ENCODE results near the gene SND1. TPM values are rescaled to one million over a fixed set of nuclear protein-coding genes. Genes with fewer than 3 reads are reported as not detected.

The SND1 gene
- polyA plus RNA-seq, 4 donors = 47.2 to 148 (median 92.2) TPM

DNA sequence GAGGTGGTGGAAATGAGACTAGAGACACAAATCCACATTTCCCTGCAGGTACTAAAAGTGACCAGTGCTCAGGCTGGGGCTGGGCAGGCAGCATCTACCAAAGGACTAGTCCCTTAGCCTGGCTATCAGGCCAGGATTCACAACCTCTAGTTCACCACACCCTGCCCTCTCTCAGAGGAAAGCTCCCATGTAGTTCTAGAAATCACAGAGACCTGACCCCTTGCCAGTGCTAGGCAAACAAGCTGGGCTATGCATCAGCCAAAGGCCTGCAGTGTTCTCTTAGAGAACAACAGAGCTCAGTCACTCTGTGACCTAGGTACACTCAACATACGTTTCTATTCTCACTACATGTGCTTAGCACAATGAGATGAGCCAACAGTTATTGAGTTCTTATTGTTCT is 405.9 kb downstream of the SND1 start:
- WGBS, 3 donors = 62 to 81% (median 75%) methylated on average over 1 of the region's 1 CpG
- DNase-seq = no peak
- H3K27me3 ChIP-seq (ENCODE audit: control insufficient read depth in 3 of 3, insufficient read depth in 3 of 3, low read length in 3 of 3) = no peaks in the 10 kb centered on the region
- no peak overlapping the region for H3K4me3 ChIP-seq (ENCODE audit: low read depth in 1 of 3, low read length in 3 of 3)
- no peak for FAIRE-seq
- H3K27ac ChIP-seq (ENCODE audit: low read depth in 1 of 3, low read length in 2 of 3) = no peak overlapping the region
- H3K9me3 ChIP-seq (ENCODE audit: control insufficient read depth in 2 of 2, insufficient read depth in 1 of 2, low read depth in 1 of 2, low read length in 1 of 2) = no peaks in the 10 kb centered on the region
- H3K4me1 ChIP-seq (ENCODE audit: control insufficient read depth in 3 of 3, insufficient read depth in 2 of 3, low read depth in 1 of 3, low read length in 2 of 3) = peaks cover 0 to 4% (median 0%) of the 10 kb centered on the region in 3 donors
- H3K36me3 ChIP-seq (ENCODE audit: control insufficient read depth in 3 of 3, insufficient read depth in 2 of 3, low read depth in 1 of 3, low read length in 3 of 3) = peaks cover 0 to 41% (median 0%) of the 10 kb centered on the region in 3 donors

DNA sequence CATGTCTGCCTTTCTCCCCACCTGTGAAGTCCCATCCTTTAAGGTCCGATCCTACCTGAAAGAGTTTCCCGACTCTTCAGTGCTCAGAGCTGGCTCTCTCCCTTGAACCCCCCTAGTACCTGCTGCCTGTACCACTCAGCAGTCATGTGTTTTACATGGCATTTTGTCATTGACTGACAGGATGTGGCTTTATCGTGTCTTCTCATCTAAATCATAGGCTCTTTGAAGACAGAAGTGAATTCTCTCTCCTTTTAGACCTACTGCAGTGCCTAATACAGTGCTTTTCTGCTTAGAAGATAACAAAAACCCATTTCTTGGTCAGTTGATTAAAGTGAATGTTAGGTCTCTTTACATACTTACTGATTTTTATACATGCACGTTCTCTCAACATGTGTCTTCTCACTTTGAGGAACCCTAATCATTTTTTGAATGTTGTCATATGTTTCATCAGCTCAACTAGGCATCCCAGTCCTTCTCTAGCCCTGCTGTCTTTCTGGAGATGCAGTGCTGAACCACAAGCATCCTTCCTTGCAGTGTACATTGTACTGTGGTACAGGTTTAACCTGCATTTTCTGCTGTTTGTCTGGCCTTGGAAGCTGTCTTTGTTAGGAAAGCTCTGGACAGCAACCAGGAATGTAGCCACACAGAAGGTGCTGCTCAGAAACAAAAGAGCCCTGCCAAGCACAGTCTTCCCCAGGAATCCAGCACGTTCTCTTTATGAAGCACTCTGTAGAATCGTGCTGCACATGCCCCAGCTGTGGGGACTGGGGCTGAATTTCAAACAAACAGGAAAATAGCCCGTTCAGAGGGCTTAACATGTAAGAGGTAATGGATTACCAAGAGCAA is 407.4 kb downstream of the SND1 start:
- Histone ChIP-seq H3K4me1 (ENCODE audit: control insufficient read depth in 3 of 3, insufficient read depth in 2 of 3, low read depth in 1 of 3, low read length in 2 of 3) (no peaks in the 10 kb centered on the region), H3K36me3 (ENCODE audit: control insufficient read depth in 3 of 3, insufficient read depth in 2 of 3, low read depth in 1 of 3, low read length in 3 of 3) (peaks cover 0 to 42% (median 0%) of the 10 kb centered on the region in 3 donors), H3K9me3 (ENCODE audit: control insufficient read depth in 2 of 2, insufficient read depth in 1 of 2, low read depth in 1 of 2, low read length in 1 of 2) (no peaks in the 10 kb centered on the region), H3K27ac (ENCODE audit: low read depth in 1 of 3, low read length in 2 of 3) (no peak overlapping the region), H3K27me3 (ENCODE audit: control insufficient read depth in 3 of 3, insufficient read depth in 3 of 3, low read length in 3 of 3) (no peaks in the 10 kb centered on the region), H3K4me3 (ENCODE audit: low read depth in 1 of 3, low read length in 3 of 3) (no peak overlapping the region)
- WGBS, 3 donors = 77 to 90% (median 78%) methylated on average over 7 of the region's 7 CpGs
- DNase-seq (no peak), FAIRE-seq (no peak)

DNA sequence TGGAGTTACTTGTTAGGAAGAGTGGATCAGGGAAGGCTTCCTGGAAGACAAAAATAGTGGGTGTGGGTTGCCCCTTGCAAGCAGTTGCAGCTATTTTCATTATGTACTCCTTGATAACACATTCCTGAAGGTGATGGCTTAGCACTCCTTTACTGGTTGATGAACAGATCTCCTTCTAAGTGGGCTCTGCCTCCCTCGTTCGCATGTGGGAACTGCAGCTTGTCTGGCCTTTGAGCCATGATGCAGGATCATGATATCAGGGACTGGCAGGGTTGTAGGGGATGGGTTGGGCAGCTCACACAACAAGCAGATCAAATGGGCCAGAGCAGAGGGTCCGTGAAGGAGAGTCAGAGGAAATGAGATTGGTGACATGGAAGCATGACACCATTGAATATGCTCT is 408.0 kb downstream of the SND1 start:
- Histone ChIP-seq H3K9me3 (ENCODE audit: control insufficient read depth in 2 of 2, insufficient read depth in 1 of 2, low read depth in 1 of 2, low read length in 1 of 2) (no peaks in the 10 kb centered on the region), H3K27ac (ENCODE audit: low read depth in 1 of 3, low read length in 2 of 3) (no peak overlapping the region), H3K36me3 (ENCODE audit: control insufficient read depth in 3 of 3, insufficient read depth in 2 of 3, low read depth in 1 of 3, low read length in 3 of 3) (peaks cover 0 to 42% (median 0%) of the 10 kb centered on the region in 3 donors), H3K4me1 (ENCODE audit: control insufficient read depth in 3 of 3, insufficient read depth in 2 of 3, low read depth in 1 of 3, low read length in 2 of 3) (no peaks in the 10 kb centered on the region), H3K27me3 (ENCODE audit: control insufficient read depth in 3 of 3, insufficient read depth in 3 of 3, low read length in 3 of 3) (no peaks in the 10 kb centered on the region), H3K4me3 (ENCODE audit: low read depth in 1 of 3, low read length in 3 of 3) (no peak overlapping the region)
- 89 to 94% (median 90%) methylated on average over 3 of the region's 3 CpGs for WGBS, 3 donors
- FAIRE-seq (no peak), DNase-seq (no peak)

DNA sequence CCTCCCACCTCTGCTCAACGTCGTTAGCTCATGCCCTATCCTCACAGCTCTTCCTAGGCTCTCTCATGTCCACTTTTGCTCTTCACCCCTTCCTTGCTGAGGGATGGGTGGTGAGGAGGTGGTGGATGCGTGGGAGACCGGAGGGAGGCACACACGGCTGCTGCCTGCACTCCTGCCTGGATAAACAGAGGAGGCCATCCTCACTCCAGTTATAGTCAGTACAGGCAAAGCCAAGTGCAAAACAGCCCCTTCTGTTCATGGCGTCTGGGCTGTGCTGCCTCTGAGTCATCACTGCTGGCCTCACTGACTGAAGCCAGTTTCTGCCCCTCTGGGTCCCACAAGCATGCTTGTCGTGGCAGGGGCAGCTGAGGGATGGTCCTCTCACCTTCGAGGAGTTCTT is 411.1 kb downstream of the SND1 start:
- Histone ChIP-seq H3K9me3 (ENCODE audit: control insufficient read depth in 2 of 2, insufficient read depth in 1 of 2, low read depth in 1 of 2, low read length in 1 of 2) (no peaks in the 10 kb centered on the region), H3K4me3 (ENCODE audit: low read depth in 1 of 3, low read length in 3 of 3) (no peak overlapping the region), H3K4me1 (ENCODE audit: control insufficient read depth in 3 of 3, insufficient read depth in 2 of 3, low read depth in 1 of 3, low read length in 2 of 3) (no peaks in the 10 kb centered on the region), H3K27me3 (ENCODE audit: control insufficient read depth in 3 of 3, insufficient read depth in 3 of 3, low read length in 3 of 3) (no peaks in the 10 kb centered on the region), H3K36me3 (ENCODE audit: control insufficient read depth in 3 of 3, insufficient read depth in 2 of 3, low read depth in 1 of 3, low read length in 3 of 3) (peaks cover 0 to 55% (median 0%) of the 10 kb centered on the region in 3 donors), H3K27ac (ENCODE audit: low read depth in 1 of 3, low read length in 2 of 3) (no peak overlapping the region)
- no peak for FAIRE-seq
- WGBS, 3 donors = 92 to 98% (median 94%) methylated on average over 8 of the region's 8 CpGs
- DNase-seq = no peak

DNA sequence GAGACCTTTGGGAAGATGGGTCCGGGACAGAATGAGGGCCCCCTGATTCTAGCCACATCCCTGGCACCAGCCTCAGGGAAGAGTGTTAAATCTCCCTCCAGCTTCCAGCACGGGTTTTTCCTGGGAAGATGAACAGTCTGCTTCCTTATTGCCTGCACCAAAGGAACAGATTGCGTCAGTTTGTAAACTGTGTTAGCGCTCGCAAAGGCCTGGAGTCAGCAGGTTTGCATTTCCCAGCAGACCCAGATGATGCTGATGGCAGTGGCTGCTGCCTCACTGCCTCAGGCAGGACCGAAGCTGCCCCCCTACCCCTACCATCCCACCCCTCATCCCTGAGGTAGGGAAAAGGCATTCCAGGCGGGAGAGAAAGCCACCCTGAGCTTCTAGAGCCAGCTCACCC is 413.9 kb downstream of the SND1 start:
- H3K9me3 ChIP-seq (ENCODE audit: control insufficient read depth in 2 of 2, insufficient read depth in 1 of 2, low read depth in 1 of 2, low read length in 1 of 2) = no peaks in the 10 kb centered on the region
- peaks cover 0 to 51% (median 0%) of the 10 kb centered on the region in 3 donors for H3K36me3 ChIP-seq (ENCODE audit: control insufficient read depth in 3 of 3, insufficient read depth in 2 of 3, low read depth in 1 of 3, low read length in 3 of 3)
- peak; percentile 7 to 26 for DNase-seq
- 73 to 79% (median 76%) methylated on average over 7 of the region's 7 CpGs for WGBS, 3 donors
- H3K27ac ChIP-seq (ENCODE audit: low read depth in 1 of 3, low read length in 2 of 3) = no peak overlapping the region
- FAIRE-seq = no peak
- no peaks in the 10 kb centered on the region for H3K4me1 ChIP-seq (ENCODE audit: control insufficient read depth in 3 of 3, insufficient read depth in 2 of 3, low read depth in 1 of 3, low read length in 2 of 3)
- H3K4me3 ChIP-seq (ENCODE audit: low read depth in 1 of 3, low read length in 3 of 3) = no peak overlapping the region
- H3K27me3 ChIP-seq (ENCODE audit: control insufficient read depth in 3 of 3, insufficient read depth in 3 of 3, low read length in 3 of 3) = no peaks in the 10 kb centered on the region

DNA sequence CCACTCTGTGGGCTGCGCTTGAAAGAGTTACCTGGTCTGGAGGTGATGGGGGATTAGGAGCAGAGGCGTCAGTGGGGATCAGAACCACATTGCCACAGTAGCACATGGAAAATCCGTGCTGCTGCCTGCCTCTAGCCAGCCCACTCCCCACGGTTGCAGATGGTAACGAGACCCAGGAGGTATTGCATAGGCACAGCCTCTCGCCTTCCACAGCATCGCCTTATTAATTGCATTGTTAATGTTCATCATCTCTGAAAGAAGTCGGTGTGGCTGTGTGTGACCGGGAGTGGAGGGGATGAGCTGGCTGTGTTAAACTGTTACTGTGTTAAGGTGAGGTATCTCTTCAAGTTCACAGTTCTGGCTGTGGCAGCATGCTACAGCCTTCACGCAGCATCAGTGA is 414.4 kb downstream of the SND1 start:
- no peak for FAIRE-seq
- H3K4me3 ChIP-seq (ENCODE audit: low read depth in 1 of 3, low read length in 3 of 3) = no peak overlapping the region
- H3K27me3 ChIP-seq (ENCODE audit: control insufficient read depth in 3 of 3, insufficient read depth in 3 of 3, low read length in 3 of 3) = no peaks in the 10 kb centered on the region
- H3K27ac ChIP-seq (ENCODE audit: low read depth in 1 of 3, low read length in 2 of 3) = no peak overlapping the region
- H3K36me3 ChIP-seq (ENCODE audit: control insufficient read depth in 3 of 3, insufficient read depth in 2 of 3, low read depth in 1 of 3, low read length in 3 of 3) = peaks cover 0 to 47% (median 0%) of the 10 kb centered on the region in 3 donors
- H3K9me3 ChIP-seq (ENCODE audit: control insufficient read depth in 2 of 2, insufficient read depth in 1 of 2, low read depth in 1 of 2, low read length in 1 of 2) = no peaks in the 10 kb centered on the region
- DNase-seq = no peak
- WGBS, 3 donors = 95 to 96% (median 95%) methylated on average over 10 of the region's 10 CpGs
- H3K4me1 ChIP-seq (ENCODE audit: control insufficient read depth in 3 of 3, insufficient read depth in 2 of 3, low read depth in 1 of 3, low read length in 2 of 3) = no peaks in the 10 kb centered on the region

DNA sequence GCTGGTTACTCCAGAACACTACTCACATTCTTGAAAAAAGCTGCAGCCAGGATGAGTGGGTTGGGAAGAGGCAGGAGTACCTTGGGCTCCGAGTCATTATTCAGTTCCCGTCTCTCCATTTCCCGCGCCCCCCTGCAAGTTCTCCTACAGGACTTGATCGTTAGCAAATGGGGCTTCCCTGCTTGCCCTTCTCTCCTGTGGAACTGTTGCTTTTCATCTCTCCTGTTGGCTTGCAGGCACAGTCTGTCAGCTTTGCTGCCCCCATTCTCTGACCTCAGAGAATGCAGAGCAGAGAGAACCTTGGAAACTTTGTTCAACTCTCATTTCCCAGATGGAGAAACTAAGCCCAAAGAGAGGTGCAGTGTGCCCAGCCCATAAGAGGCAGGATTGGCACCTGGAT is 414.9 kb downstream of the SND1 start:
- H3K27me3 ChIP-seq (ENCODE audit: control insufficient read depth in 3 of 3, insufficient read depth in 3 of 3, low read length in 3 of 3) = no peaks in the 10 kb centered on the region
- no peak overlapping the region for H3K4me3 ChIP-seq (ENCODE audit: low read depth in 1 of 3, low read length in 3 of 3)
- peaks cover 0 to 47% (median 0%) of the 10 kb centered on the region in 3 donors for H3K36me3 ChIP-seq (ENCODE audit: control insufficient read depth in 3 of 3, insufficient read depth in 2 of 3, low read depth in 1 of 3, low read length in 3 of 3)
- H3K4me1 ChIP-seq (ENCODE audit: control insufficient read depth in 3 of 3, insufficient read depth in 2 of 3, low read depth in 1 of 3, low read length in 2 of 3) = no peaks in the 10 kb centered on the region
- H3K9me3 ChIP-seq (ENCODE audit: control insufficient read depth in 2 of 2, insufficient read depth in 1 of 2, low read depth in 1 of 2, low read length in 1 of 2) = no peaks in the 10 kb centered on the region
- DNase-seq = no peak
- WGBS, 3 donors = 76 to 95% (median 86%) methylated on average over 5 of the region's 5 CpGs
- FAIRE-seq = no peak
- no peak overlapping the region for H3K27ac ChIP-seq (ENCODE audit: low read depth in 1 of 3, low read length in 2 of 3)

DNA sequence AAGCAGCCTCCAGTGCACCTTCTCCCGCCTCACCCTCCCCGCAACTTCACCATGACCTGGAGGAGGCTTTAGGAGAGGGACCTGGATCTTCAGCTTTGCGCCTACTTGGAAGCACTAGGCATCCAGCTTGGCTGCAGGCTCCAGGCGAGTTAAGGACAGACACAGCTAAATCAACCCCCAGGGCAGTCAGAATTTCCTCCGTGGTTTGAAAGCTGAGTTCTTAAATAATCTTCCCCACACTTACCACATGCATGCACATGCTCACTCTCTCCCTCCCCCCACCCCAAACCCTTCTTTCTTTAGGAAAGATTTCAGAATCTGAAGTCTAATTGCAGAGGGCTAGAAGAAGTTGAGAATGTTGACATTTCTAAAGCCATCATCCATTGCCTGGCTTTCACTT is 416.0 kb downstream of the SND1 start:
- Histone ChIP-seq H3K4me1 (ENCODE audit: control insufficient read depth in 3 of 3, insufficient read depth in 2 of 3, low read depth in 1 of 3, low read length in 2 of 3) (no peaks in the 10 kb centered on the region), H3K4me3 (ENCODE audit: low read depth in 1 of 3, low read length in 3 of 3) (no peak overlapping the region), H3K9me3 (ENCODE audit: control insufficient read depth in 2 of 2, insufficient read depth in 1 of 2, low read depth in 1 of 2, low read length in 1 of 2) (no peaks in the 10 kb centered on the region), H3K27ac (ENCODE audit: low read depth in 1 of 3, low read length in 2 of 3) (no peak overlapping the region), H3K36me3 (ENCODE audit: control insufficient read depth in 3 of 3, insufficient read depth in 2 of 3, low read depth in 1 of 3, low read length in 3 of 3) (peaks cover 0 to 47% (median 0%) of the 10 kb centered on the region in 3 donors), H3K27me3 (ENCODE audit: control insufficient read depth in 3 of 3, insufficient read depth in 3 of 3, low read length in 3 of 3) (no peaks in the 10 kb centered on the region)
- FAIRE-seq = no peak
- 82 to 89% (median 84%) methylated on average over 5 of the region's 5 CpGs for WGBS, 3 donors
- no peak for DNase-seq
